Transverse colon (tissue), 4 donors: ENCODE measurements around the gene ABHD16A.

Experiments
- POLR2A ChIP-seq: fragments of 450-650 bp; IDR thresholded peaks from one replicate; pipeline ENCODE4 v1.6.1; 2016; ENCODE audit warnings: antibody characterized with exemption, mild to moderate bottlenecking, moderate library complexity
- POLR2AphosphoS5 ChIP-seq, 3 donors: sonication (generic); formaldehyde crosslinking; IDR thresholded peaks; one replicate each; pipeline ENCODE4 v1.6.1; 2016; ENCODE audit warnings: antibody characterized with exemption in 3 of 3
- TF ChIP-seq, protein P1 (sequence below), 5 experiments: fragments of 200-600 bp in 3 of 5; fragments of 450-650 bp in 2 of 5; sonication (generic) in 3 of 5; IDR thresholded peaks; 1 replicate in 2 of 5; 2 replicates in 3 of 5; pipeline ENCODE4 v1.5.1; 2016 to 2017; ENCODE audit warnings: antibody characterized with exemption in 5 of 5, inconsistent platforms in 3 of 5, mild to moderate bottlenecking in 2 of 5, moderate library complexity in 1 of 5

DNA sequence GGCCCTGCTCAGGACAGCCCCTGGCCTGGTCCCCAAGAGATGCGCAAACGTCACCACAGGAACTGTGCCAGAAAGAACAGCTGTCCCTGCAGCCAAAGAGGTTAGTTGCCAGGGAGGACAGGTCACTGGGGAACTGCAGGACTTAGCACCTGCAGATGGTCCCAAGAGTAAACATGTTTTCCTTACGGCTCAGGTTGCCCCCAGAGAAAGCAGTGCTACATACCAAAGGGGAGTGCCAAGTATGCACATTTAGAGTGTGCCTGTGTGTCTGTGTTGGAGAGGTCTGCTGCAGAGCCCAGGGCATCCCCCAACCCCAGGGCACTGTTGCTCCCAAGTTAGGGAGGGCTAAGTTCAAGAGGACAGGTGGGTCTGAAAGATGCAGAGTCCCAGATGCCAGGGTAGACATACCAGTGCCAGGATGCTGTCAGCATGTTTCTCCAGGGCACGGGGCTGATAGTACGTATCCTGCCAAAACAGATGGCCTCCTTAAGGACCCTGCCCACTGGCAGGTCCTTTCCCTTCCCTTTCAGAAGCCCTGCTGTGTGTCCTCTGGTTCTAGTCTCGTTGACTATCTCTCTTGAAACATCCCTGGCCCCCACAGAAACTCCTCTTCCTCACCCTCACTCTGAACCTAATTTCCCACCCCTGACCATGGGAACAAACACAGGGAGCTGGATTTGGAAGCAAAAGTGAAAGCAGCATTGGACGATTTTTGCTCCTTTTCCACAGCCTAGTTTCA lies 1.3 kb downstream of the ABHD16A start:
- TF ChIP-seq, protein P1, sequence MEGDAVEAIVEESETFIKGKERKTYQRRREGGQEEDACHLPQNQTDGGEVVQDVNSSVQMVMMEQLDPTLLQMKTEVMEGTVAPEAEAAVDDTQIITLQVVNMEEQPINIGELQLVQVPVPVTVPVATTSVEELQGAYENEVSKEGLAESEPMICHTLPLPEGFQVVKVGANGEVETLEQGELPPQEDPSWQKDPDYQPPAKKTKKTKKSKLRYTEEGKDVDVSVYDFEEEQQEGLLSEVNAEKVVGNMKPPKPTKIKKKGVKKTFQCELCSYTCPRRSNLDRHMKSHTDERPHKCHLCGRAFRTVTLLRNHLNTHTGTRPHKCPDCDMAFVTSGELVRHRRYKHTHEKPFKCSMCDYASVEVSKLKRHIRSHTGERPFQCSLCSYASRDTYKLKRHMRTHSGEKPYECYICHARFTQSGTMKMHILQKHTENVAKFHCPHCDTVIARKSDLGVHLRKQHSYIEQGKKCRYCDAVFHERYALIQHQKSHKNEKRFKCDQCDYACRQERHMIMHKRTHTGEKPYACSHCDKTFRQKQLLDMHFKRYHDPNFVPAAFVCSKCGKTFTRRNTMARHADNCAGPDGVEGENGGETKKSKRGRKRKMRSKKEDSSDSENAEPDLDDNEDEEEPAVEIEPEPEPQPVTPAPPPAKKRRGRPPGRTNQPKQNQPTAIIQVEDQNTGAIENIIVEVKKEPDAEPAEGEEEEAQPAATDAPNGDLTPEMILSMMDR (IDR thresholded peaks at IDR 0.05): no peak
- TF ChIP-seq POLR2A: no peak
- TF ChIP-seq POLR2AphosphoS5 (IDR thresholded peaks at IDR 0.05): no peak
